Measurements from ENCODE around the gene SLC35B2.

SLC35B2 gene, protein sequence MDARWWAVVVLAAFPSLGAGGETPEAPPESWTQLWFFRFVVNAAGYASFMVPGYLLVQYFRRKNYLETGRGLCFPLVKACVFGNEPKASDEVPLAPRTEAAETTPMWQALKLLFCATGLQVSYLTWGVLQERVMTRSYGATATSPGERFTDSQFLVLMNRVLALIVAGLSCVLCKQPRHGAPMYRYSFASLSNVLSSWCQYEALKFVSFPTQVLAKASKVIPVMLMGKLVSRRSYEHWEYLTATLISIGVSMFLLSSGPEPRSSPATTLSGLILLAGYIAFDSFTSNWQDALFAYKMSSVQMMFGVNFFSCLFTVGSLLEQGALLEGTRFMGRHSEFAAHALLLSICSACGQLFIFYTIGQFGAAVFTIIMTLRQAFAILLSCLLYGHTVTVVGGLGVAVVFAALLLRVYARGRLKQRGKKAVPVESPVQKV

DNA sequence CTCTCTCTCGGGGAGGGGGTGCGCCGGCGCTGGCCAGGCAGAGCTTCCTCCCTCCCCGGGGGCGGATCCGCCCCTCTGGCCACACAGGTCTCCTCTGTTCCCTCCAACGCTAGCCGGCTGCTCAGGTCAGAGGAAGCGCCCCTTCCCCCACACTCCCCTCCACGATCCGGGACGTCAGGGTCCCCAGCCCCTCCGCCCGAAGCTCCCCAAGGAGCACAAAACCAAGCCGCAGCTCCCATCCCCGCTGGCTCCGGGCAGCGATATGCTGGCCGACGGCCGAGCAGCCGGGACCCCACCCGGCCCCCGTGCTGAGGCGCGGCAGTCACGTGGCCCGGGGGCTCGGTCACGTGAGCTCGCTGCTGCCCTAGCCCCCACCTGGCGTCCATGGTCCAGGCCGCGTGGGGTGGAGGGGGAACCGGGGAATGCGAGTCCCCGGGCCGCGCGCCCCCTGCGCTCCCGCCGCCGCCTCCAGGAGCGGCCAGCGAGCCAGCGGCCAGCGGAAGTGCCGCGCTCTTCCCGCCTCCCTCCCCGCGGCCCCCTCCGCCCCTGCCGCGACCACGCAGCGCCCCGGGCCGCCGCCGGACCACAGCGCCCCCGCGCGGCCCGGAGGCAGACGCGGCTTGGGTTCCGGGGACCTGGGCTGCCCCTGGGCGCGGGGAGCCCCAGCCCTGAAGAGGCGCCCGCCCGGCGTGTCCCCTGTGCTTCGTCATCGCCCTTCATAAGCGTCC, at the start of gene SLC35B2:
Gene SLC35B2, minus strand, starts transcription at position 504 of the 728 bp plus-strand sequence. Its CDS starts 118 bp downstream, at position 386.
- peak; percentile 77 for DNase-seq

GRCh38 chr6:44306710-44307109, 49.4 kb upstream of the SLC35B2 start:
- DNase-seq: no peak

DNA sequence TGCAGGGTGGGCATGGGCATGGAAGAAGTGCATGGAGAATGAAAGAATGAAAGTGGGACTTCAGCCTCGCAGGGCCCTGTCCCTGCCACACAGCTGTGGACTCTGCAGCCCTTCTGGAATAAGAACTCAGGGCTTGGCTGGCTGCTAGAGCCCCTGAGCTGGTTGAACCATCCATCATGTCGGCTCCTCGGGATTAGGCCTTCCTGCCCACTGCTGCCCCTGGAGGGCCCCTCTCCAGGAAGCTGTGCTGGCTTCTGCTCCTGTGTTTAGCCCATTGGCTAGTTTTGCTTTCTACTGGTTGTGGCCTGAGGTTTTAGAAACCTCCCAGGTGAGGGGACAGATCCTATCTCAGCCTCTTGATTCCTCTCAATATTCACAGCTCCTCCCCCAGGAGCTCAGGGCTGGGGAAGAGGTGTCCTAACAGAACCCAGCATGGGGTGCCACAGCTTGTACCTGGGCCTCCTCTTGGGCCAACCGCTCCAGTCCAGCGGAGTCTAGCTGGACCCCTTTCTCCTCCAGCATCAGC, 47.9 kb upstream of the SLC35B2 start:
- DNase-seq: no peak

GRCh38 chr6:44304282-44305199, 47.2 kb upstream of the SLC35B2 start:
- peak; percentile 27 for DNase-seq

- DNase-seq: no peak
Observed at GRCh38 chr6:44303842-44304241, 46.5 kb upstream of the SLC35B2 start.

GRCh38 chr6:44302856-44303255, 45.5 kb upstream of the SLC35B2 start:
- no peak for DNase-seq

DNA sequence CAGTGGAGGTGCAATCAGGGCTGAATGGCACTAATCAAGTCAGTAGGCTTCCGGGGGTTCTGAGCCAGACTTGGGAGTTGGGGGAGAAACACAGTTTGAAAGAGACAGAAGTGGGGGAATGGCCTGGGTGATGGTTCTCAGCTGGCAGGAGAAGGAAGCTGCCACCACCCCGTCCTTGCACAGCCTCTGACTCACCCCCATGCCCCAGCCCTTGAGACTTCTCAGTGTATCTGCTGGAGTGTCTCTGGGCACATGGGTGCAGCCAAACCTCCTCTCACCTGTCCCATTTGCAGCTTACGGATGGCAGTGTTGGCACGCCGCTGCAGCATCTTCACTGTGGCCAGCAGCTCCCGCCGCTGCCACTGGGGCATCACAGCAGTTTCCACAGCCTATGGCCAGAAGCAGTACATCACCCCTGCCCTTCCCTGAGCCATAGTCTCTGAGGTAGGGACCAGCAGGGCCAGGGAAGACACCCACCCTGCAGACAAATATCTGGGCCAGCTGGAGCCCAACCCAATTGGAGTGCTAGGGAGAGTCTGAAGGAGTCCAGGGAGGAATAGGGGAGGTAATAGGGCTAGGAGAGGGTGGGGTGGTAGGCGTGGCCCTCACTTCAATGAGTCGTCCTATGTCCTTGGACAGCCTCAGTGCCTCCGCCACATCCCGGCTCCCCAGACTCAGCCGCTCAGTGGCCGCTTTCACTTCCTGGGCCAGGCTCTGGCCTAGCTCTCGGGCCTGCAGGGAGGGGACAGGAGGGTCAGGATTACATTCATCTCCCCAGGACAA, 44.6 kb upstream of the SLC35B2 start:
- no peak for DNase-seq

- DNase-seq: no peak
Observed at GRCh38 chr6:44301106-44301505, 43.8 kb upstream of the SLC35B2 start.

DNA sequence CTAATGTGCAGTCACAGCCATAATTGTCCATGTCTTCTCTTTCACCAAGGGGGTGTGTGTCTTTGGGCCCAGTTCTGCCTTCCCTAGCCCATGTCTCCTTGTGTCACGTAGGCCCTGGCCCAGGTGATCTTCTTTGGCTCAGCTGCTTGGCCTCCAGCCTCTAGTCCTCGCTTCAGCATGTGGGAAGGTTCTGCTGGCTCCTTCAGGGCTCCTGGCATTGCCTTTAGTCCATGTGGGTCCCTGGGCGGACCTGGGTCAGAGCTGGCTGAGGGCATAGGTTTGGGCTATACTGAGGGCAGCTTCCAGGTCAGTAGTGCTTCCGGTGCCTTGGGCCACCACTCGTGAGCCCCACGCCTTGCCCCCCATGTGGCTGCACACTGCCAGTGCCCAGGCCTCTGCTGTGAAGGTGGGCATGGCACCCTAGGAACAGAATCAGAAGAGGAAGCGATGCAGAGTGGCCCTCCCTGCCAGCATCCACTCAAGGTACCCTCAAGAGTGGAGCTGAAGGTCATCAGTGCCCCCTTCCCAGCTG, 43.0 kb upstream of the SLC35B2 start:
- DNase-seq: no peak

GRCh38 chr6:44298864-44299263, 41.5 kb upstream of the SLC35B2 start:
- DNase-seq: no peak

DNA sequence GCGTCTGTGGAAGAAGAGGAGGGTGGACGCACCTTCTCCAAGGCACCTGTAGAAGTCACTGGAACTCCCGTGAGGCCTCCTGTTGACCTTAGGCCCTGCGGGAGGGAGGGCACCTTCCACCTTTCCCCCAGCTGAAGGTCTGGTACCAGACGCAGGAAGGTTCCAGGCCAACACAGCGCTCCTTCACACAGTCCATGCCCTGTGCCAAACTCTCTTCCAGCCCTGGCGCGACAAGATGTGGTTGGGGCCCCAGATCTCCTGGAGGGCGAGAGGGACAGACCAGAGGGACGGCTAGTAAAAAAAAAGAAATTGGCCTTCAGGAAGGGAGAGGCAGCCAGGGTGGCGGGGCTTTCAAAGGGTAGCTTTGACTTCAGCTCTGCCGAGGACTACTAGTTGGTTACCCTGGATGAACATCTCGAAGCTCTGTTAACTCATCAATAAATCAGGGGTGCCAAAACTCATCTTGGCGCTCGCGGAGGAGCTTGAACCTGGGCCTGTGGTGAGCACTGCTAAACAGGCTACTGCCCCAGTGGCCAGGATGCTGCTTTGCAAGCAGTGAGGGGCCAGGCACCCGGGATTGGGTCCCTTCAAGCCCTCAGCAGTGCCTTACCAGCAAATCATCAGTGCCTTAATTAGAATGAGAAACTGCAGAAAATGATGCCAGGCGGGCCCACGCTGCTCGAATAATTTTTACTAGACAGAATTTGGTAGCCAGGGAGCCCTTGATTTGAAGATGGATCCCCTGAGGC, 40.9 kb upstream of the SLC35B2 start:
- no peak for DNase-seq

GRCh38 chr6:44297063-44298038, 40.0 kb upstream of the SLC35B2 start:
- DNase-seq: peak; percentile 11

- no peak for DNase-seq
Observed at GRCh38 chr6:44294832-44295791, 37.8 kb upstream of the SLC35B2 start.

DNA sequence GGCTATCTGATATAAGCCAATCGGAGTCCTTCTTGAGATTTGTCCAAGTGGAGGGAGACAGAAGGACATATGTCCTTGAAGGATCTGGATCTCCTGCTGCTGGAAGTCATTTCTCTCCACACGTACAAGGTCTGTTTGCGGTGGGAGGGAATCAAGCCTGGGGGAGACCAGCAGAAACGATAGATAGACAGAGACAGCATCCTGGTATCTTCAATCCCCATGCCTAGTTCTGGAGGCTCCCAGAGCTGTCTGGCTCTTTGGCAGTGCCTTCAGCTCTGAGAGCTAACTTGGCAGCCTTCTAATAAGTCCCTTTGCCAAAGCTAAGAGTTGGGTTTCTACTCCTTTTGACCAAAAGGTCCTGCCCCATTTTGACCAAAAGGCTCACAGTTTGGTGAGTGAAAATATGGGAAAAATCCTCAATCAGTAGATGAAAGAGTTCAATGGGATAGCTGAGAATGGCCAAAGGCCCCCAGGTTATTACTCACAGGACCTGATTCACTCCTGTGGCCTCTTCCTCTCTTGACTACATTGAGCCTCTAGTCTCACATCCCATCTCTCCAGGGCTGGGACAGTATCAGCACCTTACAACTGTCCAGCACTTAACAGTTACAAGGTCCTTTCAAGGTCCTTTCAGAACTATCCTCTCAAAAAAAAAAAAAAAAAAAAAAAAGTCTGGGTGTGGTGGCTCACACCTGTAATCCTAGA, 35.5 kb upstream of the SLC35B2 start:
- no peak for DNase-seq

DNA sequence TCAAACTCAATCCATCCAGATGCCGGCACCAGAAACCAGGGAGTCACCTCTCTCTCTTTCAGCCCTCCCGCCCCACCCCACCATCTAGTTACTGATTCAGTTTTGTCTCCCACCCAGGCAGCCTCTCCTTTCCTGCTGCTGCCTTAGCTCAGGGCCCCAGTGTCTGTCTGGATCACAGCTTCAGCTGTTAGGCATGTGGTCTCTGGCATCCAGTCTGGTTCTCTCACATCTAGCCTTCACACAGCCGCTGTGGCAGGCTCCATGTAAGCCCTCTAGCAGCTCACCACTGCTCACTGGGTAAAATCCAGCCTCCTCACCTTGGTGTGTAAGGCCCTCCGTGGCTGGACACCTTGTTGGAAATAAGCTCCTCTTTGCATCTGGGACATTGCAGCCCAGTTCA, 34.5 kb upstream of the SLC35B2 start:
- DNase-seq: no peak

DNA sequence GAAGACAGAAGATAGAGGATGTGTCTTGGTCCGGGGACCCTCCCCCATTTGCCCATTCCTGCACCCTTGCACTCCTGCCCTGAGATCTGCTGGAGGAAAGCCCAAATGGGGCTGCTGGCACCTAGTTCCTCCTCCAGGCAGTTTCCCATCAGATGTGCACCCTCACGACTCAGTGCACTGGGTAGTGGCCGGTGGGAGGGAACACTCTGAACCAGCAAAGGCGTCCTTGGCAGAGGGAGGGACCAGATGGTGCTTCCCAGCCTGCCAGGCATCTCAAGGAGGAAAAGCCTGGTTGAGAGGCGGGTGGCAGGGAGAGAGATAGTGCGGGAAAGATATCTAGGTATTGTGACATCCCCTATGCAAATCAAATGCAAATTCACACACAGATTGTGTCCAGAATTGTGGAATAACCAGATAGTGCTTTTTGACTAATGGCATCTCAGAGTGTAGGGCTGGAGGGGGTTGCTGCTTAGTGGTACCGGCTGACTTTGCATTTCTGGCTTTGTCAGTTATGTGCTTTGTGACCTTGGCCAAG, 32.5 kb upstream of the SLC35B2 start:
- no peak for DNase-seq

- no peak for DNase-seq
Observed at GRCh38 chr6:44286747-44287146, 29.4 kb upstream of the SLC35B2 start.

GRCh38 chr6:44286285-44286565, 28.9 kb upstream of the SLC35B2 start:
- no peak for DNase-seq

Data from NCI-H510A treated with DMSO at 0.1 percent for 48 hours (cell line).